GM12864 (cell line): ENCODE measurements around the gene YKT6.
"Not testable (repeated sequence)": the region's sequence is repeated elsewhere in the genome, so short reads cannot be mapped to it uniquely, and the experiment has no call there.

Source experiments
- DNase-seq: peaks from one replicate; pipeline ENCODE4 v3.0.0-alpha.2; 2011; ENCODE audit warnings: low read depth
- H3K4me3 ChIP-seq: 2 replicates; pipeline ENCODE4 v1.5.1; 2011; ENCODE audit warnings: mild to moderate bottlenecking, low read depth, low read length, control low read depth
- TF ChIP-seq, protein P1 (sequence below): IDR thresholded peaks from 2 replicates; pipeline ENCODE4 v1.5.1; 2011; ENCODE audit warnings: low read depth, mild to moderate bottlenecking, moderate library complexity, low read length, control low read depth, inconsistent platforms; ENCODE audit errors: missing control alignments

Gene YKT6

DNA sequence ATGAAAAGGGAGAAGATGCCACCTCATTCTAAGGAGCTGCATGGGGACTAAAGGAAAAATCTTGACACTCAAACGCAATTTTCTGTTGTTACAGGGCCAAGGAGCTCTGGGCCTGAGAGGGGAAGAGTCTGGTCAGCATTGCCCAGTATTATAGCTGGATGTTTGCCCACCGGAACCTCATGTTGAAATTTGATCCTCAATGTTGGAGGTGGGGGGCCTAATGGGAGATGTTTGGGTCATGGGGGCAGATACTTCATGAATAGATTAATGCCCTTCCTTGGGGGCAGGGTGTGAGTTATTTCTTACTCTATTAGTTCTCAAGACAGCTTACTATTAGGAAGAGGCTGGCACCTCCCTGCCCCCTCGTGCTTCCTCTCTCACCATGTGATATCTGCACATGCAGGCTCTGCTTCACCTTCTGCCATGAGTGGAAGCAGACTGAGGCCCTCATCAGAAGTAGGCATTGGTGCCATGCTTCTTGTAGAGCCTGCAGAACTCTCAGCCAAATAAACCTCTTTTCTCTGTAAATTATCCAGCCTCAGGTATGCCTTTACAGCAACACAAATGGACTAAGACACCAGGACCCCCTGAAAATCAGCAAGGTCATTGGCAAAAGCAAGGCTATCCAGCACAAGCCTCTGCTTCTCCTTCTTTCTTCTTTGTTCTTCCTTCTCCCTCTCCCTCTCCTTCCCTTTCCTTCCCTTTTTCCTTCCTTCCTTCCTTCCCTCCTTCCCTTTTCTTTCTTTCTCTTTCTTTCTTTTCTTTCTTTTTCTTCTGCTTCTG is 26.7 kb upstream of the YKT6 start:
- no peak overlapping the region for H3K4me3 ChIP-seq
- no peak for DNase-seq
- TF ChIP-seq, protein P1, sequence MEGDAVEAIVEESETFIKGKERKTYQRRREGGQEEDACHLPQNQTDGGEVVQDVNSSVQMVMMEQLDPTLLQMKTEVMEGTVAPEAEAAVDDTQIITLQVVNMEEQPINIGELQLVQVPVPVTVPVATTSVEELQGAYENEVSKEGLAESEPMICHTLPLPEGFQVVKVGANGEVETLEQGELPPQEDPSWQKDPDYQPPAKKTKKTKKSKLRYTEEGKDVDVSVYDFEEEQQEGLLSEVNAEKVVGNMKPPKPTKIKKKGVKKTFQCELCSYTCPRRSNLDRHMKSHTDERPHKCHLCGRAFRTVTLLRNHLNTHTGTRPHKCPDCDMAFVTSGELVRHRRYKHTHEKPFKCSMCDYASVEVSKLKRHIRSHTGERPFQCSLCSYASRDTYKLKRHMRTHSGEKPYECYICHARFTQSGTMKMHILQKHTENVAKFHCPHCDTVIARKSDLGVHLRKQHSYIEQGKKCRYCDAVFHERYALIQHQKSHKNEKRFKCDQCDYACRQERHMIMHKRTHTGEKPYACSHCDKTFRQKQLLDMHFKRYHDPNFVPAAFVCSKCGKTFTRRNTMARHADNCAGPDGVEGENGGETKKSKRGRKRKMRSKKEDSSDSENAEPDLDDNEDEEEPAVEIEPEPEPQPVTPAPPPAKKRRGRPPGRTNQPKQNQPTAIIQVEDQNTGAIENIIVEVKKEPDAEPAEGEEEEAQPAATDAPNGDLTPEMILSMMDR, result no peak

DNA sequence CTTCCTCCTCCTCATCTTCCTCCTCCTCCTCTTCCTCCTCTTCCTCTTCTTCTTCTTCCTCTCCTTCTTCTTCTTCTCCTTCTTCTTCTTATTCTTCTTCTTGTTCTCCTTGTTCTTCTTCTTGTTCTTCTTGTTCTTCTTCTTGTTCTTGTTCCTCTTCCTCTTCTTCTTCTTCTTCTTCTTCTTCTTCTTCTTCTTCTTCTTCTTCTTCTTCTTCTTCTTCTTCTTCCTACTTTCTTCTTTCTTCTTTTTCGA is 26.2 kb upstream of the YKT6 start:
- DNase-seq, H3K4me3 ChIP-seq: not testable (repeated sequence)

DNA sequence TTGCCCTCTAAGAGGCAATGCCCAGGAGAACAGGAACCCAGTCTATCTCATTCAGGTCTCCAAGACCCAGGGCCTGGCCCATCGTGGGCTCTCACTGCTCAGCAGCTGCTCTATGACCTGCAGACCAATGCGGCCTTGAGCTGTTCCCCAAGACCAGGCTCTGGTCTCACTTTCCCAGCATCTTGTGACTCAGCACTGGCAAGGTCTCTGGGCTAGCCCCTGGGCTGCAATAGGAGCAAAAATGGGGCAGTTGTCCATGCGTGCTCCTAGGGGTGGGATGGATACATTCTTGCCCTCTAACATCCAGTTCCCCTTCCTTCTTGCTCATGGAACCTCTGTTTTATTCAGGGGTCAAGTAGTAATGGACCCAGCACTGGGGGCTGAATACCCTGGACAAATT is 25.0 kb upstream of the YKT6 start:
- TF ChIP-seq, protein P1, result no peak
- no peak for DNase-seq
- H3K4me3 ChIP-seq, result no peak overlapping the region

DNA sequence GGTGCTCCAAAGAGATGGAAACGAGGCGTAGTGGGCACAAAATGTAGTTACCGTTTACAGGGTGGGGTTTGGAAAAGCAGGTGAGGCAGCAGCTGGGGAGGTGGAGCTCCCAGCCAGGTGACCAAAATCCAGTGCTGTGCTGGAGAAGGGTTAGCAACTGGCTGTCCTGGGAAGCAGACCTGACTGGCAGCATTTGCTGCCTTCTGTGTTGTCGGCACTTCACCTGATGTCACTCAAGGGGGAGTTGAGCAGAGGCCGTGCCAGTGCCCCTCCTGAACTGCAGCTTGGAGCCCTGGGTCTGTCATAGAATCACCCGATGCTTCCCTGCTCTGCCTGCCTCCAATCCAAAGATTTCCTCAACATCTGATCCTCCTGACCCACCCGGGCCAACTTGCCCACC is 24.3 kb upstream of the YKT6 start:
- DNase-seq, result no peak
- TF ChIP-seq, protein P1, result no peak
- no peak overlapping the region for H3K4me3 ChIP-seq

DNA sequence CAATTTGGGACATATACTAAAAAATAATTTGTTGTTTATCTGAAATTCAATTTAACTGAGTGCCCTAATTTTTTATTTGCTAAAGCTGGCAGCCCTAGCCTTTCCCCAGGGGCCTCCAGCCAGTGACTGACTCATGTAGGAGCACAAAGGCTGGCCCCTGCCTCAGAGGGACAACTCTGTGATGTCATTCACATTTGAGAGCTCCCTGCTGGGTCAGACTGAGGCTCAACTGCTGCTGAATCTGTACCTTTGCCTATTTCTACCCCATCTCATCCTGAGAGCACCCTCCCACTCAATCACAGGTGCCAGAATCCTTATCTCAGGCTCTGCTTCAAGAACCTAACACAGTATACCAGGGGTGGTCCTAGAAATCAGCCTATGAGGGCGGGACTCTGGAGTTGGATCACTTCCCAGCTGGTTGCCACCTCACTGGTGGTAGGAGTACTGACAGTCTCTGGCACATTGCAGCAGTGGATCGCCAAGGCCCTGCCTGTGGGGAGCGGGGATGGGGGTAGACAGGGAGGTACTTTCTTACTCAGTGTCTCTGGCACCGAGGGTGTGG is 23.1 kb upstream of the YKT6 start:
- TF ChIP-seq, protein P1, result no peak
- no peak for DNase-seq

DNA sequence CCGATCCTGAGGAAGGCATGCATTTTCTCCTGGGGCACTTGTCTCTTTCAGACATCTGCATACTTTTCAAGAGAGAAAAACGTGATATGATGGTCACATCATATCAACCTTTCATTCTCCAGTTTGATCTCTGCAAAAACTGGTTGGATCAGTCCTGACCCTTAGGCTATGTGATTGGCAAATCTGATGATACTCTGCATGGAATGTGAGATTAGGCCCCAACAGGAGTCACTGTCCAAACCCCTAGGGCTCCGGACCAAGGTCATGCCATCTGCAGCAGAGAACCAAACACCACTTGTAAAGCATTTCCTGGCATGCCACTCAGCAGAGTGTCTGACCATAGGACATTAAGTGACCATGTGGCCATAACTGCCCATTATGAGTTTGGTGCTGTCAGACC is 20.1 kb upstream of the YKT6 start:
- no peak for DNase-seq
- TF ChIP-seq, protein P1, result no peak
- H3K4me3 ChIP-seq, result no peak overlapping the region

More for the DNA sequence above, 23.1 kb upstream of the YKT6 start:
- no peak overlapping the region for H3K4me3 ChIP-seq

DNA sequence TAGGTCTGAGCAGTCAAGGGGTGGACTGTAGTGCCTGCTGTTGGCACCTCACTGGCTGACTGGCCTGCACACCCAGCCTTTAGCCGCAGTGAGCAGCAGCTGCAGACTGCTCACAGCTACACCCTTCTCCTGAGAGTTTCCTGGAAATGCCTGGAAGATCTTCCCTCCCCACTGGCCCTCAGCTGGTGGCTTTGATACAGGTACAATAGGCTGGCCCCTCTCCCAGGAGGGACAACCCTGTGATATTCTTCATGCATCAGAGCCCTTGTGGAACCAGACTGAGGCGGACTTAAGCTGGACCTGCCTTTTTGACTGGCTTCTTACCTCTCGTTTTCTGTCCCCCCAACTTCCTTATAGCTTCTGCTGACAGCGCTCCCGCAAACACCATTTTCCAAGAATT is 18.0 kb upstream of the YKT6 start:
- no peak for DNase-seq
- no peak overlapping the region for H3K4me3 ChIP-seq
- TF ChIP-seq, protein P1, result no peak
